Retinal pigment epithelial cell (primary cell): ENCODE data around the gene SETD7.
A peak's percentile ranks its signal among the peaks of the same experiment; 100 is the strongest.

Source experiments
- DNase-seq: peaks from one replicate; pipeline ENCODE4 v3.0.0-alpha.2; 2010; ENCODE audit warnings: low read depth
- H3K4me3 ChIP-seq: 2 replicates; pipeline ENCODE4 v1.5.1; 2011; ENCODE audit warnings: mild to moderate bottlenecking, low read length, control low read depth, moderate library complexity
- TF ChIP-seq, protein P1 (sequence below): conservative IDR thresholded peaks from 2 replicates; pipeline ENCODE4 v1.5.1; 2011; ENCODE audit warnings: low read depth, low read length, control low read depth, inconsistent platforms

Gene SETD7

DNA sequence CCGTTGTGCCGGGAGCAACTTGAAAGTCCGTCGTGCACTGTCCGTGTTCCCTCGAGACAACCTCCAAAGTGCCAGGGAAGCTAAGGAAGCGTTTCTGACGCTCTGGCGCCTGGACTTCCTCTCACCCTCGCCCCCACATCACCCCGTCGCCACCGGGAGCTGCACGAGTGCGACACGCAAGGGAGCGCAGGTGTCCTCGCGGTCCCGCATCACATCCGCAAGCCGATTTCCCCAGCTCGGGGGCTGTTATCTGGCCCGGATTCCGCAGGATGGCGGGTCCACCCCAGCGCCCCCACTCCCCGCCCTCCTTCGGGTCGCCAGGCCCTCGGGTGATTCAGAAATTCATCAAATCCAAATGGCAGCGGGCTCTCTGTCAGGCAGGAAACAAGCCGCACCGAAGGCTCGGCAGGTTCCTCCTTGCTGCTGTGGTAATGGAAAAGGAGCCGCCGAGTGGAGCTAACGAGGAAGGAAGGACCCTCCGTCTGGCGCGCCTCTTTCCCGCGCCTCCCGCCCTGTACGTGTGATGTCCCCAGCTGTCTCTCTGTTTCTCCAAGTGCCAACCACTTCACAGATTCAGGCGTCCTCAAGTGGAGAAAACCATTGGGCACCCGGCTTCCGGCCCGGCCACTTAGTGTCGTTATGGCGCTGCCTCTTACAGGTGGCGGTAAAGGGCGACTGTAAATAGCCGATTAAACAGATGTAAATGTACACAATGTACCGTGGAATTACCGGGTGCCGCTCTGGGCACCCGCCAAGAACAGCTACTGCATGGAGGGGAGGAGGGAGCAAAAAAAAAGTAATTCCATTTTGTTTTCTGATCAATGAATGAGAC lies 921 bp upstream of the SETD7 start:
- DNase-seq: no peak
- H3K4me3 ChIP-seq: peak overlapping the region; percentile 78
- TF ChIP-seq, protein P1, sequence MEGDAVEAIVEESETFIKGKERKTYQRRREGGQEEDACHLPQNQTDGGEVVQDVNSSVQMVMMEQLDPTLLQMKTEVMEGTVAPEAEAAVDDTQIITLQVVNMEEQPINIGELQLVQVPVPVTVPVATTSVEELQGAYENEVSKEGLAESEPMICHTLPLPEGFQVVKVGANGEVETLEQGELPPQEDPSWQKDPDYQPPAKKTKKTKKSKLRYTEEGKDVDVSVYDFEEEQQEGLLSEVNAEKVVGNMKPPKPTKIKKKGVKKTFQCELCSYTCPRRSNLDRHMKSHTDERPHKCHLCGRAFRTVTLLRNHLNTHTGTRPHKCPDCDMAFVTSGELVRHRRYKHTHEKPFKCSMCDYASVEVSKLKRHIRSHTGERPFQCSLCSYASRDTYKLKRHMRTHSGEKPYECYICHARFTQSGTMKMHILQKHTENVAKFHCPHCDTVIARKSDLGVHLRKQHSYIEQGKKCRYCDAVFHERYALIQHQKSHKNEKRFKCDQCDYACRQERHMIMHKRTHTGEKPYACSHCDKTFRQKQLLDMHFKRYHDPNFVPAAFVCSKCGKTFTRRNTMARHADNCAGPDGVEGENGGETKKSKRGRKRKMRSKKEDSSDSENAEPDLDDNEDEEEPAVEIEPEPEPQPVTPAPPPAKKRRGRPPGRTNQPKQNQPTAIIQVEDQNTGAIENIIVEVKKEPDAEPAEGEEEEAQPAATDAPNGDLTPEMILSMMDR: no peak

DNA sequence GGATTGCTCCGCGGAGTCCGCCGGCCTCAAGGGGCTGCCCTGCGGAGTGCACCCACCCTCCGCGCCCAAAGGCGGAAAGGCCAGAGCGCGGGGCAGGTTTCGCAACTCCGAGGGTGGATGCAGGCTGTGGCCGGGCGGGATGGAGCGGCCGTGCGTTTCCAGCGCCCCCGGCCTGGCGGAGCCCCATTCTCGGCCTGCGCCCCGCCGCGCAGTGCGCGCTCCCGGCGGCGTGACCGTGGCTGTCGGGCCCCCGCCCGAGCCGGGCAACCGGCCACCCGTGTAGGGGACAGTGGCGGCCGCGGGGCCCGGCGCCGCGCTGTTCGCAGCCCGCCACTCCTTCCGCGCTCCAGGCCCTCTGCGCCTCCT lies 331 bp downstream of the SETD7 start:
- TF ChIP-seq, protein P1: no peak
- peak overlapping the region; percentile 78 for H3K4me3 ChIP-seq
- DNase-seq: no peak

DNA sequence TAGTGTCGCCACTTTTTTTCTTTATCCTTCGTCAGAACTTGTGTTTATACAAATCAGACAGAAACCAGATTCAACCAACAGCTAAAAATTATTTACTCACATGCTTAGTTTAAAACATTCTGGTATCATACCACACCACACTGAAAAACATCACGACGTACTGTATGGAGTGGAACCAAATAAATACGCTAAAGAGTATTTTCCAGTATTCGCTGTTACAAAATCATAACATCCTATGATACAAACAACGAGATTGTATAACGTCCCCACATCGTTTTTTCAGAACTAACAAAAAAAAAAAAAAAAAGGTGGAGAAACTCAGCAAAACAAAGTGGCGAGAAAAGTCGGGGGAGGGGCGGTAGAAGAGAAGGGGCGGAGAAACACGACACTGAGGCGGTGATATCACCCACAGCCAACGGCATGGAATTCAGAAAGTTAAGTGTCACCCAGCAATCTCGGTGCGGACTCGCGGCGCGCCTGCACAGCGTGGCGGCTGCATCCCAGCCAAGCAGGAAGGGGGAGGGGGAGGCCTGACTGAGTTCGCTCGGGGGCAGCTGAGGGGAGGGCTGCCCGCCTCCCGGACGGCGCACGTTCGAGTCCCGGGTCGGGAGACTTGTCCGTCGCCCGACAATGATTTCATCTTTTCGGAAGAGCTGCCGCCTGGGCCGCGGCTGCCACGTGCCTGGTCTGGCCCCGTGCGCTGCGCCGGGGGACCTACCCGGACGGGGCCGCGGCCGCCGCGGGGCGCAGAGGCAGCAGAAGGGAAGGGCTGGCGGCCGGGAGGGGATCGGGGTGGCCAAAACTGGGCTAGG lies 920 bp downstream of the SETD7 start:
- TF ChIP-seq, protein P1: no peak
- DNase-seq: no peak
- peak overlapping the region; percentile 78 for H3K4me3 ChIP-seq

DNA sequence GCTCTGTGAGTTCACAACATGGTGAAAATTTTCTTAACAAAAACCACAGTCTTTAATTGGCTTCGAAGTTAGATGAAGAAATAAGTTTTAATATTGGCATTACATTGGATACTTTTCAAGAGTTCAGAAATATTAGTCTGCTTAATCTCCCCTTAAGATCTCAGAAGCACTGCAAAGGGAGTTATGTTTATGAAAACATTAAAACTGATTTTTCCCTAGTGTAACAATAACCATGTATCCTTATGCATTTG lies 1.5 kb downstream of the SETD7 start:
- TF ChIP-seq, protein P1: no peak
- DNase-seq: no peak
- H3K4me3 ChIP-seq: peak overlapping the region; percentile 78

DNA sequence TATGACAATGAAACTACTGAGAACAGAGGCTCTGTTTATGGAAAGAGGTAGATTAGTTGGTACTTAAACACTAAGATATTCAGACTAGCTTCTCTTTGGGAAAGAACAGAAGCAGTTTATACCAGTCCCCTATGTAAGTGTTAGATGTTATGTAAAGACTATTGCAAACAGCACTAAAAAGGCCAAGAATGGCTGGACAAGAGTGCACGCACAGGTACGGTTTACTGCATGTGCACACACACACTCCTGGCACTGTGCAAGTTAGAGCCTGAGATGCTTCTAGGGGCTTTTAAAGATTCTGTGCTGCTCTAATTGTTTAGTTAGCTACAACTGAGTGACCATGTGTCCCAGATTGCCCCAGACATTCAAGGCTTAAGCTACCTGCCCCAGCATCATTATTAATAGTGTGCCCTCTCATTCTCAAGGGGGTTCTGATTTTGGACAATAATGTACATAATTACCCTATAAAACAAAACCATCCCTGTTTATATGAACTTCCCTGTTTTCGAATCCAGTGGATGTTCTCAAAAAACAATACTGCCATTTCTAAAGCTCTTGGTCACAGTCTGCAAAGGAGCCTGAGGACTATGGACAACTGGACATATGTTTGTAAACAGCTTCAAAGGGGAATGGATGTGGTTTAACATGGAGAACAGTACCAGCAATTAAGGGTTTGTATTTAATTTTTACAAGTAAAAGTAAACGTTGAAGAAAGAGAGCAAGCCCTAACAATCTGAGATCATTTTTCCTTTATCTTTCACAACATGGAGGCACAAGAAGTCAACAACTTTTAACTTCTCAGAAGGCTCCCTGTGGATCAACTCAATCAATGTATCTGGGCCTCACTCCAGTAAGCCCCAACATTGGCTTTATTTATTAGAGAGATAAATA lies 2.0 kb downstream of the SETD7 start:
- H3K4me3 ChIP-seq: peak overlapping the region; percentile 78
- DNase-seq: no peak
- TF ChIP-seq, protein P1: no peak

DNA sequence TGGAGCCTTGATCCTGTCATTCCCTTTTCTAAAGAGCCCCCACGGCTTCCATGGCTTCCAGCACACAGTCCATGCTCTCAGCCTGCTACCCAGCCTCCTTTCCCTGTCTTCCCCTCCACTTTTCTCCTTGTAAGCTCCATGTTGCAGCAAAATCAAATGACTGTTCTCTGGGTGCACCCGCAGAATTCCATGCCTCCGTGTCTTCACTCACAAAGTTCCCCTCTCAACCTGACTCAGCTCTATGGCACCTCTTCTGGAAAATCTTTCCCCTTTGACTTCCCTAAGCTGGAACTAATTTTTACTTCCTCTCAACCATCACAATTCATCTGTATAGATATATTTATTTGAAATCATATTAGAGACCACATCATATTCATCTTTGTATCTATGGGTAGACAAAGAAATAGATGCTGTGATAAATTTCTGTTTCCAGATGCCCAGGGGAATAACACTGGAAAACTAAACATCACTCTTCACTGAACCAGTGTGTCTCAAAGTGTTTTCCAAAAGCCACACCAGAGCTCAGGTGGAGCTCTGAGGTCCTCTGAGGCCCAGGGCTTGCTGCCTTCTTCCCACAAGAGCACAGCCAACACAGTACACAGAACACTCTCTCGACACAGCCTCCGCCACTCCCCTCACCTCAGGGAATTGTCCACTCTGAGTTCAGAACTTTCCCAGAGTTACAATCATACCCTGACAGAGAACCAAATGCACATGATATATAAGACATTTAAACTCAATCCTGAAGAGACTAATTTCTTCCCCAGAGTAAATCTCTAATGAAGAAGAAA lies 3.3 kb downstream of the SETD7 start:
- no peak overlapping the region for H3K4me3 ChIP-seq
- TF ChIP-seq, protein P1: no peak
- DNase-seq: no peak
